Activated CD4-positive, alpha-beta T cell treated with anti-CD3 and anti-CD28 coated beads, Interleukin-2, amount 50 U/mL, for 48 hours (primary cell): ENCODE data around the gene NPR1.

ENCODE experiments used
- DNase-seq, 2 experiments: peaks; one replicate each; pipeline ENCODE4 v3.0.0-alpha.2; 2020

NPR1 gene

DNA sequence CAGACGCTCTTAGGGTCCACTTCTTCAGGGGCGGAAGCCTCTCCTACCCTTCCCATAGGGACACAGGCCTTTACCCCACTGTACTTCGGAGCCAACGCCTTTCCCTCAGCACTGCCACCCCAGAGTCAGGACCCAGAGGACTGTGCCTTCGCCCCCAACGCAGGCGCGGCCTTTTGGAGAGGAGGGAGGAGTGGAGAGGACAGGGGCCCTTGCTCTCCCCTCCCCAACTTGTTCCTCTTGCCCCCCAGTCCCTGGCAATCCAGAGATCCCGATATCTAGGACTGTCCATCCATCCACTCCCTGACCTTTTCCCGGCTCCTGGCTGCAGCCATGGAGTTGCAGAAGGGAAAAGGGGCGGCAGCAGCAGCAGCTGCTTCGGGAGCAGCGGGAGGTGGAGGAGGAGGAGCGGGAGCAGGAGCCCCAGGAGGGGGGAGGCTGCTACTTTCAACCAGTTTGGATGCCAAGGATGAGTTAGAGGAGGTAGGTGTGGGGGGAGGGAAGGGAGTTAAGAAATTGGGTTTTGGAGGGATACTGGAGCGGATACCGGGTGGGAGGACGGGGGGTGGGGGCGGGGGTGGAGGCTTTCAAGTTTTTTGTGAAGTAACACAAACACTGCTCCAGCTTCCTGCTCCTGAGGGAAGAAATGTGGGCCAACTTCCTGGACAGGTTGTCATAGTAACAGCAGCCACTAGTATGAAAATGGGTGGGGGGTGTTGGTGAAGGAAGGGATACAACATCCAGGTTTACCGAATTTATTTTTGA is 50.0 kb downstream of the NPR1 start:
- peak; percentile 29 to 37 for DNase-seq

DNA sequence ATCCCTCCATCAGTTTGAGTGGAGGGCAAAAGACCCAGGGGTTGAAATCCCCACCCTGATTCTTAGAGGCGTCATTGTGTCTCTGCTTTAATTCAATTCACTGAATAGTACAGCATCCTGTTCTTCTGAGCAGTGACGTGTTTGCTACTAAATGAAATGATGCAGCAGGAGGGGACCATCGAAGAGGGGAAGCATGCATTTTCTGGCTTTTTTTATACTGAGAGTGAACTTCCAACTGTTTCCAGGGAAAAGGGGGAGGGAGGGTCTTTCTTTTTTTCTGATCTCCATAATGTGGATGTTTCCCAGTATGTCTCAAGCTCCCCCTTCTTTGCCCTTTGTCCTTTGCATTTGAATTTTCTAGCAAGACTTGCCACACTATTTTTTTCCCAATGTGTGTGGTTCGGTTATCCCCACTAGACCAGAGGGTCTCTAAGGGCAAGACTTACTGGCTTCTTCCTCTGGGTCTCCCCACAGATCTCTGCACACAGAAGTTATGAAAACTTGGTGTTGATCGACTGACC is 52.0 kb downstream of the NPR1 start:
- no peak for DNase-seq

DNA sequence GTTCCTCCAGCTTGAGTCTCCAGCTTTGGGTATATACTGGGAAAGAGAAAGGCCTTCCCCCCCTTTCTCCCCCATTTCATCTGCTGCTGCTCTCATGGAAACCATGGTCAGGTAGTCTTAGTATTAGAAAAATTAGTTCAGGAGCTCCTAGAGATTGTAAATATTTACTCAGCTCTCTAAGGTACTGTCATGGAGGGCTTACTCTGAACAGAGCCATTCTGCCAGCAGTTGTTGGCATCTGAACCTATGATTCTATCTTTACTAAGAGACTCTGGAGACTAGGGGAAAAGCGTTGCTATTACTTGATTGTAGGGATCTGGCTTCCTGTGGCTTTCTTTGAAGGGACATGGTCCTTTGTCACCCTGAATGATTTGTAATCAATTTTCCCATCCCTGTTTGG is 55.5 kb downstream of the NPR1 start:
- DNase-seq: no peak

DNA sequence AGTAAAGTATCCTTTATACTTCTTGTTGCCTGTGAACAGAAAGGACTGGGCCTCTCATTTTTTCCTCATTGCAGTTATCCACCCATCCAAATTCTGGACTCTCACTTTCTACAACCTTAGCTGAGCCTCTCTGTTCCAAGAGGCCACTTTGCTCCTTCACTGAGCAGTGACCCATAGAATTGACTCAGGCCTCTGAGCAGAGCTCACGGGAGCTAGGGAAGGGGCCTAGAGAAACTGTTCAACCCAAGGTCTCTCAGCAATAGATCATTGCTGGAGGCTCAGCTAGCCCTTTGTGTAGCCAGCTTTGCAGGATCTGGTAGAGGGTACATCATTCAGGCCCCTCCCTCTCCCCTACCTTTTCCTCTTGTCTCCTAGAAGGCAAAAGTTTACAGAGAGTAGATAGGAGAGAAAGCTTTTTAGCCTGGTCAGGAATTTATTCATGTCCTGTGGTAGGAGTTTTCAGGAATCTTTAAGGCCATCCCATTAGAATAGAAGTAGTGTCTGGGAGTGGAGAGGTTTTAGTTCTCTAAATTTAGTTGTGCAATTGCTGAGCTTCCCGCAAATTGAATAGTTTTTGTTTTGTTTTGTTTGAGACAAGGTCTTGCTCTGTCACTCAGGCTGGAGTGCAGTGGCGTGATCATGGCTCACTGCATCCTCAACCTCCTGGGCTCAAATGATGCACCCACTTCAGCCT is 56.1 kb downstream of the NPR1 start:
- DNase-seq: no peak

DNA sequence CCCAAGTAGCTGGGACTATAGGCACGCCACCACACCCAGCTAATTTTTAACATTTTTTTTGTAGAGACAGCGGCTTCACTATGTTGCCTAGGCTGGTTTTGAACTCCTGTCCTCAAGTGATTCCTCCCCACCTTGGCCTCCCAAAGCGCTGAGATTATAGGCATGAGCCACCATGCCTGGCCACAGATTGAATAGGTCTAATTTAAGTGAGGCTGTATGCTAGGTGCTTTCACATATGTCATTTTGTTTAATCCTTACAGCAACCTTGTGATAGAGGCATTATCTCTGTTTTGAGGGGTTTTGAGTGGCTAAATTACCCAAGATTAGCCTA is 56.6 kb downstream of the NPR1 start:
- DNase-seq: no peak

DNA sequence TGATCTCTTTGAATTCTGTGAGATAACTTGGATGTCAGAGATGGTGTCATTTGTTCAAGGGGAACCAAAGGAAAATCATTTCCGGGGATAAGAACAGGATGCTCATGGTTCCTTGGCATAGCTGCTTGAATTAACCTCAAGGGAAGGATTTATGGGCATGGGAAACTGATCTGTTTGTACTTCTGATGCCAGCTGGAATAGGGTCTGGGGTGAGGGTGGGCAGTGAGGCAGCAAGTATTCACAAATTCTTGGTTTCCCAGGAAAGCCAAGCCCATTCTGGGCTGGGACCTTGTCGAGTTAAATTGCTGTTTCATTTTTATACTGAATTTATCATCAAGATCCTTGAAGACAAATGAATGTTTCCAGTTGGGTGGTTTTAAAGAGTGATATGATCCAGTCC is 63.5 kb downstream of the NPR1 start:
- no peak for DNase-seq

DNA sequence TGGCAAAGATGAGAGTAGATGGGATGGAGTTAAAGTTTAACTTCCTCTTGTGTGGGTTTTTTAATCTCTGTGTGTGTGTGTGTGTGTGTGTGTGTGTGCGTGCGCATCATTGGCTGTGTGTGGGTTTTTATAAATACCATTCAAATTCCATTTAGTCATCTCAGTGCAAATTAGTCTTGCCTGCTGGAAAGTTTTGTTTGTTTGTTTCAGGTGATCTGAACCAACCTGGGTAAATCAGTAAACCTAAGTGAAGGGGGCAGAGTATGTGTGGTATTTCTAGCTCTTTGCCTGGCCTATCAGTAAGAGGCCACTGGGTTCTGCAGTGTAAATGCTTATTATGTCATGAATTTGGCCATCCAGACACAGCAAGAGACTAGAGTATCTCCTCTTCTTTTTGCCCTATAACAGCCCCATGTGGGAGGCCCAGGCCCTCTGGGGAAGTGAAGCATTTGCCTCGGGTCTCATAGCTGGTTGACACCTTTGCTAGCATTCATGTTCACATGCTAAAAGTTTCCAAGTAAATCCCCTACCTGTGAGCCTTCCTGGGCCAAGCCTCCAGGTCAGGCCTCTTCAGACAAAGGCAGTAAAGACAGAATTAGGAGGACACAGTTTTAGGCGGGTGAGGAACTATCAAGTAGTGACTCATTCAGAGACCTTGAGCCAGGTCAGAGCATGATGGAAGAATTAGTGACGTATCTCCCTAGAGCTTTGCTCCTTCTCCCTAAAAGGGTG is 64.1 kb downstream of the NPR1 start:
- DNase-seq: no peak
